IMR-90 (cell line): ENCODE results near the gene TRABD2A. TPM values are rescaled to one million over a fixed set of nuclear protein-coding genes. Genes with fewer than 3 reads are reported as not detected.

Experiments used
- ATAC-seq: fragments of 200-7000 bp; cut with Tn5 transposase; 2 replicates; pipeline ENCODE4 v1.9.1; 2020; ENCODE audit warnings: low read depth, mild to moderate bottlenecking, moderate library complexity
- BruUV-seq: library from RNA; stranded (reverse); fragments of 400-500 nt; replicated peaks from 2 replicates; lab custom pipeline; 2021; lab: Mats Ljungman, UMichigan
- CTCF ChIA-PET: fragments of 300-600 bp; formaldehyde crosslinking; extraction: SDS; loops from one replicate; lab custom pipeline; 2021; ENCODE audit warnings: antibody characterized with exemption; lab: Yijun Ruan, JAX
- POLR2A ChIA-PET: fragments of 300-600 bp; sonication (Branson Sonifier 250); formaldehyde crosslinking; loops from one replicate; lab custom pipeline; 2022; ENCODE audit warnings: antibody characterized with exemption; ENCODE audit not compliant: unreplicated experiment; lab: Charles Lee
- DNase-seq: peaks from one replicate; pipeline ENCODE4 v3.0.0; 2013
- H2AFZ ChIP-seq: replicated peaks from 2 replicates; pipeline ENCODE3; 2013; ENCODE audit warnings: low read length, mild to moderate bottlenecking; ENCODE audit not compliant: poor library complexity
- H2AK5ac ChIP-seq: 2 replicates; pipeline ENCODE4 v1.6.1; 2013; ENCODE audit warnings: low read depth, low read length, inconsistent platforms
- H2AK9ac ChIP-seq: replicated peaks from 2 replicates; pipeline ENCODE3; 2013; ENCODE audit warnings: mild to moderate bottlenecking, low read depth, low read length, moderate library complexity; ENCODE audit not compliant: poor library complexity
- H2BK120ac ChIP-seq: 2 replicates; pipeline ENCODE4 v1.6.1; 2013; ENCODE audit warnings: low read depth, low read length, inconsistent platforms
- H2BK15ac ChIP-seq: 3 replicates; pipeline ENCODE4 v1.6.1; 2013; ENCODE audit warnings: low read depth, low read length, inconsistent platforms
- H2BK20ac ChIP-seq: 2 replicates; pipeline ENCODE4 v1.6.1; 2013; ENCODE audit warnings: low read depth, mild to moderate bottlenecking, inconsistent platforms, low read length, moderate library complexity
- H2BK5ac ChIP-seq: 2 replicates; pipeline ENCODE4 v1.6.1; 2013; ENCODE audit warnings: mild to moderate bottlenecking, low read depth, low read length, inconsistent platforms; ENCODE audit not compliant: poor library complexity, severe bottlenecking
- H3K14ac ChIP-seq: replicated peaks from 2 replicates; pipeline ENCODE4 v1.6.1; 2013; ENCODE audit warnings: low read depth, low read length, inconsistent platforms
- H3K18ac ChIP-seq: 2 replicates; pipeline ENCODE4 v1.6.1; 2013; ENCODE audit warnings: low read depth, low read length, control low read depth
- H3K23ac ChIP-seq: 2 replicates; pipeline ENCODE4 v1.6.1; 2013; ENCODE audit warnings: low read depth, low read length, inconsistent platforms
- H3K27ac ChIP-seq: 2 replicates; pipeline ENCODE4 v1.5.1; 2013; ENCODE audit warnings: mild to moderate bottlenecking, control low read depth, low read length; ENCODE audit not compliant: insufficient read depth
- H3K27me3 ChIP-seq: 2 replicates; pipeline ENCODE4 v1.6.1; 2013; ENCODE audit warnings: low read length; ENCODE audit not compliant: control insufficient read depth, insufficient read depth
- H3K36me3 ChIP-seq: 2 replicates; pipeline ENCODE4 v1.6.1; 2013; ENCODE audit warnings: low read length, mixed read lengths; ENCODE audit not compliant: control insufficient read depth, insufficient read depth
- H3K4ac ChIP-seq: 2 replicates; pipeline ENCODE4 v1.6.1; 2013; ENCODE audit warnings: low read depth, low read length, inconsistent platforms
- H3K4me1 ChIP-seq: 2 replicates; pipeline ENCODE4 v1.6.1; 2013; ENCODE audit warnings: low read length, mixed read lengths; ENCODE audit not compliant: control insufficient read depth, insufficient read depth
- H3K4me2 ChIP-seq: 2 replicates; pipeline ENCODE4 v1.6.1; 2013; ENCODE audit warnings: low read depth, mild to moderate bottlenecking, control low read depth, low read length, moderate library complexity
- H3K4me3 ChIP-seq: 2 replicates; pipeline ENCODE4 v1.5.1; 2013; ENCODE audit warnings: low read depth, mild to moderate bottlenecking, control low read depth, low read length, moderate library complexity; ENCODE audit not compliant: insufficient read depth
- H3K56ac ChIP-seq: 2 replicates; pipeline ENCODE4 v1.6.1; 2013; ENCODE audit warnings: low read length, inconsistent platforms; ENCODE audit not compliant: insufficient read depth; ENCODE audit errors: extremely low read depth
- H3K79me1 ChIP-seq, 2 experiments: 2 replicates each; pipeline ENCODE4 v1.6.1; 2013; ENCODE audit warnings: low read length in 2 of 2, inconsistent platforms in 1 of 2, low read depth in 1 of 2
- H3K9ac ChIP-seq: 2 replicates; pipeline ENCODE4 v1.6.1; 2013; ENCODE audit warnings: low read depth, low read length, control low read depth
- H3K9me1 ChIP-seq: 2 replicates; pipeline ENCODE4 v1.6.1; 2013; ENCODE audit warnings: low read length, inconsistent platforms; ENCODE audit not compliant: insufficient read depth
- H3K9me3 ChIP-seq: 2 replicates; pipeline ENCODE4 v1.6.1; 2013; ENCODE audit warnings: low read length; ENCODE audit not compliant: control insufficient read depth, insufficient read depth
- H4K20me1 ChIP-seq: 2 replicates; pipeline ENCODE4 v1.6.1; 2013; ENCODE audit warnings: low read length, inconsistent platforms; ENCODE audit not compliant: insufficient read depth
- H4K5ac ChIP-seq: 2 replicates; pipeline ENCODE4 v1.6.1; 2013; ENCODE audit warnings: mild to moderate bottlenecking, low read depth, low read length, control low read depth
- H4K8ac ChIP-seq, 2 experiments: 2 replicates each; pipeline ENCODE4 v1.6.1; 2013; ENCODE audit warnings: low read depth in 2 of 2, low read length in 2 of 2, control low read depth in 1 of 2, inconsistent platforms in 1 of 2
- H4K91ac ChIP-seq: 2 replicates; pipeline ENCODE4 v1.6.1; 2013; ENCODE audit warnings: low read depth, low read length, inconsistent platforms; ENCODE audit not compliant: insufficient read depth
- CEBPB ChIP-seq: IDR thresholded peaks from 2 replicates; pipeline ENCODE4 v1.6.1; 2012; ENCODE audit warnings: low read depth, low read length, improper control_type of control experiment
- RFX5 ChIP-seq: IDR thresholded peaks from 2 replicates; pipeline ENCODE4 v1.8.0; 2012; ENCODE audit warnings: low read depth, mild to moderate bottlenecking, low read length, moderate library complexity
- USF2 ChIP-seq: fragments of 150-350 bp; IDR thresholded peaks from 2 replicates; pipeline ENCODE4 v1.6.1; 2017; ENCODE audit warnings: mild to moderate bottlenecking, antibody characterized with exemption, low read length, low read depth
- WGBS, 2 experiments: methylation state at CpG; one replicate each; pipeline versions ENCODE4 v1.1.5 to v1.1.7; 2013; ENCODE audit warnings: missing lambda C conversion rate in 2 of 2; ENCODE audit not compliant: insufficient read length in 1 of 2; ENCODE audit errors: extremely low coverage in 2 of 2; 5-methylcytosine and 5-hydroxymethylcytosine counted together
- dilution Hi-C: fragments of 300-500 bp; cut with HindIII; formaldehyde crosslinking; loops from one replicate; pipeline ENCODE4 v1.14.3; 2018; ENCODE audit warnings: low sequenced_read_pairs; ENCODE audit not compliant: unreplicated experiment
- in situ Hi-C: fragments of 300-500 bp; cut with MboI; formaldehyde crosslinking; loops from 3 replicates; pipeline ENCODE4 v1.14.3; 2019; ENCODE audit warnings: low sequenced_read_pairs, inconsistent platforms, mixed read lengths
- intact Hi-C: fragments of 100-400 bp; cut with micrococcal nuclease; formaldehyde crosslinking; loops from 2 replicates; pipeline ENCODE4 v1.10.0; 2022
- polyA plus RNA-seq, 3 experiments: library from polyadenylated mRNA; depleted of rRNA; stranded (reverse); fragments of >200 nt; gene quantifications; 2 replicates each; pipeline ENCODE4 v1.2.3, GENCODE V29; 2012; ENCODE audit warnings: low replicate concordance in 1 of 3
- total RNA-seq: library from RNA; depleted of rRNA; stranded (reverse); fragments of >200 nt; gene quantifications from 2 replicates; pipeline ENCODE4 v1.2.3, GENCODE V29; 2012

The TRABD2A gene
- total and polyA plus RNA-seq, 2 of the 4 experiments (the other 2 are of a cell fraction), result 17.6 to 20.3 TPM

GRCh38 chr2:84844141-84844540 lies 36.7 kb downstream of the TRABD2A start:
- no peak overlapping the region for H3K9ac ChIP-seq
- H4K91ac ChIP-seq, result no peak overlapping the region
- ATAC-seq (no peak), DNase-seq (no peak)
- peaks cover 25% of the 10 kb centered on the region for H3K4me1 ChIP-seq
- in situ Hi-C loops, result no loop called here
- no peak overlapping the region for H2AK5ac ChIP-seq
- no peaks in the 10 kb centered on the region for H3K27me3 ChIP-seq
- no peak for TF ChIP-seq RFX5
- no peak for TF ChIP-seq USF2
- no peak for TF ChIP-seq CEBPB
- no peak overlapping the region for H2BK5ac ChIP-seq
- 100% methylated on average over 1 of the region's 8 CpGs; no CpG with 5 or more reads in 1 of the 2 experiments for WGBS, 2 experiments
- H2BK120ac ChIP-seq, result no peak overlapping the region
- no peak overlapping the region for H2AFZ ChIP-seq
- H3K4me2 ChIP-seq, result no peak overlapping the region
- peaks cover 37 to 38% of the 10 kb centered on the region in 2 experiments for H3K79me1 ChIP-seq
- no peaks in the 10 kb centered on the region for H4K20me1 ChIP-seq
- no peak overlapping the region for H3K14ac ChIP-seq
- H3K9me3 ChIP-seq, result no peaks in the 10 kb centered on the region
- intact Hi-C loops, result no loop called here
- H2BK15ac ChIP-seq, result no peak overlapping the region
- H3K4me3 ChIP-seq, result no peak overlapping the region
- ChIA-PET POLR2A (no interaction called here), CTCF (no interaction called here)
- H4K5ac ChIP-seq, result no peak overlapping the region
- no peak overlapping the region for H3K56ac ChIP-seq
- H3K4ac ChIP-seq, result no peak overlapping the region
- BruUV-seq, result no TSS peak
- no peak overlapping the region for H3K23ac ChIP-seq
- H4K8ac ChIP-seq, result no peak overlapping the region
- H3K9me1 ChIP-seq, result peaks cover 28% of the 10 kb centered on the region
- H2BK20ac ChIP-seq, result no peak overlapping the region
- H2AK9ac ChIP-seq, result no peak overlapping the region
- H3K36me3 ChIP-seq, result peaks cover 3% of the 10 kb centered on the region
- dilution Hi-C loops, result no loop called here
- no peak overlapping the region for H3K18ac ChIP-seq
- no peak overlapping the region for H3K27ac ChIP-seq
